Common myeloid progenitor, CD34-positive (primary cell): ENCODE data around the gene PDE4B.

ENCODE experiments used
- CTCF ChIA-PET: fragments of 350-600 bp; sonication (Branson Sonifier 250); formaldehyde crosslinking; loops from one replicate; lab custom pipeline; 2021; ENCODE audit warnings: antibody characterized with exemption; lab: Charles Lee
- POLR2A ChIA-PET: fragments of 350-600 bp; sonication (Branson Sonifier 250); formaldehyde crosslinking; loops from one replicate; lab custom pipeline; 2021; ENCODE audit warnings: antibody characterized with exemption; lab: Charles Lee
- DNase-seq, 3 donors: peaks; one replicate each; pipeline versions ENCODE4 v3.0.0 to v3.0.0-alpha.2; 2013
- H3K27ac ChIP-seq, 2 experiments: 1 replicate in 1 of 2; 2 replicates in 1 of 2; pipeline ENCODE4 v1.7.0; 2013; ENCODE audit warnings: inconsistent platforms in 2 of 2, low read length in 2 of 2, mild to moderate bottlenecking in 2 of 2, low read depth in 1 of 2, moderate library complexity in 1 of 2; ENCODE audit not compliant: severe bottlenecking in 2 of 2, insufficient read depth in 1 of 2, poor library complexity in 1 of 2
- H3K27me3 ChIP-seq, 5 experiments: replicated peaks in 2 of 5; 1 replicate in 3 of 5; 2 replicates in 2 of 5; pipeline versions ENCODE4 v1.6.1 to v1.7.0; 2013; ENCODE audit warnings: low read length in 4 of 5, mild to moderate bottlenecking in 2 of 5, moderate library complexity in 2 of 5, inconsistent platforms in 1 of 5; ENCODE audit not compliant: insufficient read depth in 5 of 5, control insufficient read depth in 4 of 5
- H3K36me3 ChIP-seq, 4 experiments: 1 replicate in 2 of 4; 2 replicates in 2 of 4; pipeline versions ENCODE4 v1.6.1 to v1.7.0; 2013; ENCODE audit warnings: low read length in 3 of 4, control low read depth in 1 of 4, mild to moderate bottlenecking in 1 of 4; ENCODE audit not compliant: control insufficient read depth in 4 of 4, insufficient read depth in 4 of 4
- H3K4me1 ChIP-seq, 4 experiments: 1 replicate in 3 of 4; 2 replicates in 1 of 4; pipeline versions ENCODE4 v1.6.1 to v1.7.1; 2013; ENCODE audit warnings: low read length in 3 of 4, mild to moderate bottlenecking in 3 of 4, control low read depth in 1 of 4, inconsistent platforms in 1 of 4, moderate library complexity in 1 of 4; ENCODE audit not compliant: control insufficient read depth in 4 of 4, insufficient read depth in 4 of 4; ENCODE audit errors: control extremely low read depth in 1 of 4
- H3K4me3 ChIP-seq, 7 experiments: 1 replicate in 4 of 7; 2 replicates in 3 of 7; pipeline versions ENCODE4 v1.5.1 to v1.7.0; 2013; ENCODE audit warnings: mild to moderate bottlenecking in 7 of 7, low read length in 6 of 7, moderate library complexity in 6 of 7, inconsistent platforms in 2 of 7, low read depth in 2 of 7, control low read depth in 1 of 7; ENCODE audit not compliant: insufficient read depth in 4 of 7, control insufficient read depth in 1 of 7; ENCODE audit errors: extremely low read depth in 1 of 7
- H3K9me3 ChIP-seq, 5 experiments: 1 replicate in 4 of 5; 2 replicates in 1 of 5; pipeline versions ENCODE4 v1.6.1 to v1.7.1; 2013; ENCODE audit warnings: low read length in 4 of 5, mild to moderate bottlenecking in 2 of 5, inconsistent platforms in 1 of 5, low read depth in 1 of 5, moderate library complexity in 1 of 5; ENCODE audit not compliant: control insufficient read depth in 4 of 5, insufficient read depth in 2 of 5; ENCODE audit errors: control extremely low read depth in 1 of 5
- WGBS: methylation state at CpG from one replicate; pipeline ENCODE4 v1.1.5; 2013; ENCODE audit not compliant: insufficient coverage; 5-methylcytosine and 5-hydroxymethylcytosine counted together

The PDE4B gene

GRCh38 chr1:65813956-65814355 is 21.3 kb downstream of the PDE4B start:
- H3K36me3 ChIP-seq: no peaks in the 10 kb centered on the region
- POLR2A ChIA-PET: no interaction called here
- H3K9me3 ChIP-seq: peaks cover 0 to 2% (median 0%) of the 10 kb centered on the region in 5 experiments
- H3K4me1 ChIP-seq: peaks cover 0 to 6% (median 1%) of the 10 kb centered on the region in 4 experiments
- no peak for DNase-seq
- 100% methylated on average over 3 of the region's 3 CpGs for WGBS
- no peak overlapping the region for H3K27ac ChIP-seq
- CTCF ChIA-PET: no interaction called here
- H3K4me3 ChIP-seq: no peak overlapping the region
- H3K27me3 ChIP-seq: no peaks in the 10 kb centered on the region

GRCh38 chr1:65814752-65815151 is 22.1 kb downstream of the PDE4B start:
- Histone ChIP-seq H3K9me3 (peaks cover 0 to 2% (median 0%) of the 10 kb centered on the region in 5 experiments), H3K36me3 (no peaks in the 10 kb centered on the region), H3K27ac (no peak overlapping the region), H3K27me3 (no peaks in the 10 kb centered on the region), H3K4me3 (no peak overlapping the region), H3K4me1 (peaks cover 0 to 6% (median 1%) of the 10 kb centered on the region in 4 experiments)
- DNase-seq: no peak
- CTCF ChIA-PET: no interaction called here
- POLR2A ChIA-PET: no interaction called here
- no CpG with 5 or more reads among the region's 3 CpGs for WGBS

DNA sequence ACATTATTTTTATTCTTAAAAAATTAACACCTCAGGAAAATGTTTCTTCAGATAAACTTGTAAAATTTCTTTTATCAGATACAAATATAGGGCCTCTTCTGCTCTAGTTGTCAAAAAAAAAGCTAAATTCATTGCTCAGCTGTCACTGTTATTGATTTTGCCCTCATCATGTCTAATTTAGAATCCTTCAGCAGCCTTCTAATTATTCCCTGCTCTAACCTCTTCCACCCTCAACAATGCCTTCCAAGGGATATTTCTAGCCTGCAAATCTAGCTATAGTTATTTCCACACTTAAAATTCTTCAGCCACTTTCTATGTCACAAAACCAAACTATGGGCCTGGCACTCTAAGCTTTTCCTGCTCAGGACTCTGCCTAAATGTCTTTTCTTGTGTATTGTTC is 25.2 kb downstream of the PDE4B start:
- H3K27me3 ChIP-seq: no peaks in the 10 kb centered on the region
- POLR2A ChIA-PET: no interaction called here
- no peak for DNase-seq
- H3K36me3 ChIP-seq: no peaks in the 10 kb centered on the region
- no peaks in the 10 kb centered on the region for H3K9me3 ChIP-seq
- H3K27ac ChIP-seq: no peak overlapping the region
- CTCF ChIA-PET: no interaction called here
- no peak overlapping the region for H3K4me3 ChIP-seq
- H3K4me1 ChIP-seq: no peaks in the 10 kb centered on the region

- no peaks in the 10 kb centered on the region for H3K4me1 ChIP-seq
- no peaks in the 10 kb centered on the region for H3K27me3 ChIP-seq
- no peaks in the 10 kb centered on the region for H3K36me3 ChIP-seq
- DNase-seq: no peak
- CTCF ChIA-PET: no interaction called here
- no peak overlapping the region for H3K27ac ChIP-seq
- no peak overlapping the region for H3K4me3 ChIP-seq
- WGBS: no CpG with 5 or more reads among the region's 1 CpG
- POLR2A ChIA-PET: no interaction called here
- H3K9me3 ChIP-seq: peaks cover 0 to 2% (median 0%) of the 10 kb centered on the region in 5 experiments
These were observed 26.3 kb downstream of the PDE4B start for GRCh38 chr1:65818966-65819365.

DNA sequence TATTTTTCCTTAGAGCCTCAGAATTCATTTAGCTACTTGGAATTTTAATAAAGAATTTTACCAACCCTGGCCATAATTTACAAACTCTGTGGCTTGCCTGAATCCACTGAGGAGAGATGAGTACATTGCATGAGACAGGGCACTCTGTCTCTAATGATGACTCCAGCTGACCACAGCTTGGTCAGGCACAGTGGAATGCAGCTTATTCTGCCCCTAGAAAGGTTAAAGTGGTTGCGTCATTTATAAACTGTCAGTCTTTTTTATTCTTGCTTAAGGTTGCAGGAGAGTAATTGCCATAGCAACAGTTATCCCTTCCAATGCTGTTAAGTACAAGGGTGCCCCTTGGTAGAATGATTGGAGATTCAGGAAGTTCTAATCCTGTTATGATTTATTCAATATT is 28.3 kb downstream of the PDE4B start:
- Histone ChIP-seq H3K4me3 (no peak overlapping the region), H3K4me1 (no peaks in the 10 kb centered on the region), H3K27ac (no peak overlapping the region), H3K9me3 (peaks cover 0 to 2% (median 0%) of the 10 kb centered on the region in 5 experiments), H3K36me3 (no peaks in the 10 kb centered on the region), H3K27me3 (no peaks in the 10 kb centered on the region)
- 100% methylated on average over 1 of the region's 1 CpG for WGBS
- no peak for DNase-seq
- POLR2A ChIA-PET: no interaction called here
- CTCF ChIA-PET: no interaction called here

GRCh38 chr1:65821386-65821785 is 28.7 kb downstream of the PDE4B start:
- Histone ChIP-seq H3K9me3 (peaks cover 0 to 2% (median 0%) of the 10 kb centered on the region in 5 experiments), H3K27me3 (no peaks in the 10 kb centered on the region), H3K4me1 (no peaks in the 10 kb centered on the region), H3K27ac (no peak overlapping the region), H3K4me3 (no peak overlapping the region), H3K36me3 (no peaks in the 10 kb centered on the region)
- DNase-seq: no peak
- POLR2A ChIA-PET: no interaction called here
- CTCF ChIA-PET: no interaction called here

DNA sequence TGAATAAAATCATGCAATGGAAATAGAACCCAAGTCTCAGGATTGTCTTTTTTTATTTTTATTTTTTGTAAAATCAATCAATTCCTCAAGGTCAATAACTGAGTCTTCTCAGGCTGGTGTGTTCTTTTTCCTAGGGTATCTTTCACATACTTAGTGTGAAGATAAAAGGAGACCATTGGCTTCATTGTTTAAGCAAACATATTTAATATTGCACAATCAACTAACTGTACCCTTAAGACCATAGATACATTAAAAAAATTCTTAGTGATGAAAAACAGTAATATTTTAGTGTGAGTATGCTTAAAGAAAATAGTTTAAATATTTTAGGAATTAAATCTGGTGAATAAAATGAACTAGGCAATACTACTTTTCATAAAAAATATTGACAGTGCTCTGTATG is 31.4 kb downstream of the PDE4B start:
- DNase-seq: no peak
- Histone ChIP-seq H3K36me3 (no peaks in the 10 kb centered on the region), H3K27ac (no peak overlapping the region), H3K4me1 (no peaks in the 10 kb centered on the region), H3K27me3 (no peaks in the 10 kb centered on the region), H3K4me3 (no peak overlapping the region), H3K9me3 (peaks cover 0 to 2% (median 0%) of the 10 kb centered on the region in 5 experiments)
- ChIA-PET CTCF (no interaction called here), POLR2A (no interaction called here)
